IMR-90 (cell line): Measurements from ENCODE around the gene GALNT7.

Source experiments
- CEBPB ChIP-seq: IDR thresholded peaks from 2 replicates; pipeline ENCODE4 v1.6.1; 2012; ENCODE audit warnings: low read depth, low read length, improper control_type of control experiment
- CHD1 ChIP-seq: IDR thresholded peaks from 2 replicates; pipeline ENCODE4 v1.6.1; 2012; ENCODE audit warnings: low read depth, low read length, improper control_type of control experiment
- CTCF ChIP-seq: conservative IDR thresholded peaks from 2 replicates; pipeline ENCODE4 v1.5.1; 2012; ENCODE audit warnings: mild to moderate bottlenecking, low read depth, low read length, improper control_type of control experiment
- ELK1 ChIP-seq: fragments of 150-350 bp; IDR thresholded peaks from 2 replicates; pipeline ENCODE4 v1.6.1; 2016; ENCODE audit warnings: low read depth, mild to moderate bottlenecking, low read length, moderate library complexity, borderline replicate concordance
- MAFK ChIP-seq: IDR thresholded peaks from 2 replicates; pipeline ENCODE4 v1.6.1; 2012; ENCODE audit warnings: low read depth, low read length, improper control_type of control experiment
- MAZ ChIP-seq: IDR thresholded peaks from 2 replicates; pipeline ENCODE4 v1.6.1; 2012; ENCODE audit warnings: low read depth, mild to moderate bottlenecking, low read length, improper control_type of control experiment, moderate library complexity, borderline replicate concordance
- NFE2L2 ChIP-seq: fragments of 150-350 bp; IDR thresholded peaks from 2 replicates; pipeline ENCODE4 v1.6.1; 2016; ENCODE audit warnings: low read depth, mild to moderate bottlenecking, low read length
- POLR2A ChIP-seq: IDR thresholded peaks from 2 replicates; pipeline ENCODE4 v1.6.1; 2012; ENCODE audit warnings: mild to moderate bottlenecking, low read depth, low read length
- RCOR1 ChIP-seq: IDR thresholded peaks from 2 replicates; pipeline ENCODE4 v1.6.1; 2012; ENCODE audit warnings: mild to moderate bottlenecking, low read length, improper control_type of control experiment; ENCODE audit not compliant: insufficient replicate concordance
- USF2 ChIP-seq: fragments of 150-350 bp; IDR thresholded peaks from 2 replicates; pipeline ENCODE4 v1.6.1; 2017; ENCODE audit warnings: mild to moderate bottlenecking, antibody characterized with exemption, low read length, low read depth

GRCh38 chr4:173294444-173294843 lies 125.8 kb downstream of the GALNT7 start:
- TF ChIP-seq USF2 (no peak), POLR2A (no peak), CTCF (no peak), RCOR1 (no peak), ELK1 (no peak), MAFK (no peak), CEBPB (no peak), CHD1 (no peak), NFE2L2 (no peak), MAZ (no peak)
